ENCODE data around the gene LLPH. TPM values are rescaled to one million over a fixed set of nuclear protein-coding genes. Genes with fewer than 3 reads are reported as not detected.

LLPH gene
- total RNA-seq, 1 experiment from 2014 or later = 45.6 TPM

GRCh38 chr12:66140731-66141130 lies 10.2 kb upstream of the LLPH start:
- H2AFZ ChIP-seq (ENCODE audit: low read depth, low read length, poor library complexity, severe bottlenecking) = no peak overlapping the region
- no peak overlapping the region for H3K4me3 ChIP-seq (replicated peaks in 1 of 2; ENCODE audit: low read depth in 1 of 2, low read length in 2 of 2)
- no peak for DNase-seq (ENCODE audit: low read depth, low spot score)
- BruUV-seq (replicated peaks) = no TSS peak
- no peaks in the 10 kb centered on the region for H4K20me1 ChIP-seq (ENCODE audit: insufficient read depth)
- no peaks in the 10 kb centered on the region for H3K79me2 ChIP-seq (ENCODE audit: insufficient read depth, low read length)
- peaks cover 0 to 8% of the 10 kb centered on the region in 2 experiments; a peak in 2 of 4 replicates for H3K4me1 ChIP-seq (ENCODE audit: control insufficient read depth in 1 of 2, insufficient read depth in 2 of 2, low read length in 2 of 2)
- no peak overlapping the region for H3K9ac ChIP-seq (ENCODE audit: low read length)
- H3K9me2 ChIP-seq (ENCODE audit: insufficient read depth) = no peaks in the 10 kb centered on the region
- no peaks in the 10 kb centered on the region for H3K27me3 ChIP-seq (ENCODE audit: insufficient read depth, low read length)
- no peak for ATAC-seq
- RAD21 ChIA-PET (ENCODE audit: low non-redundant PET in 1 of 2, low total read pairs in 2 of 2, uncharacterized antibody in 2 of 2, unreplicated experiment in 2 of 2) = no interaction called here
- H3K36me3 ChIP-seq (ENCODE audit: control insufficient read depth in 1 of 2, insufficient read depth in 2 of 2, low read length in 2 of 2) = peaks cover 10 to 61% of the 10 kb centered on the region in 2 experiments; a peak in 3 of 4 replicates
- TF ChIP-seq CBX3 (IDR thresholded peaks at IDR 0.05; ENCODE audit: low read depth) (peak; percentile 88), SRF (IDR thresholded peaks at IDR 0.05; ENCODE audit: low read depth) (no peak)
- POLR2A ChIA-PET = no interaction called here
- CTCF ChIA-PET = no interaction called here
- no peak overlapping the region for H3K27ac ChIP-seq (ENCODE audit: low read depth, low read length)
- peaks cover 18 to 26% of the 10 kb centered on the region in 2 experiments; a peak in 2 of 4 replicates for H3K9me3 ChIP-seq (ENCODE audit: control insufficient read depth in 1 of 2, insufficient read depth in 1 of 2, low read depth in 1 of 2, low read length in 2 of 2)
- no peak overlapping the region for H3K4me2 ChIP-seq (ENCODE audit: low read length)
- intact Hi-C loops (cut with micrococcal nuclease) = no loop called here

GRCh38 chr12:66139328-66139727 lies 8.8 kb upstream of the LLPH start:
- DNase-seq (ENCODE audit: low read depth, low spot score) (no peak), ATAC-seq (no peak)
- TF ChIP-seq EZH2 (IDR thresholded peaks at IDR 0.05) = no peak
- TF ChIP-seq ATF3 (IDR thresholded peaks at IDR 0.05) = 0 out of 2 replicates have a peak, but pooled peaks have one; percentile 8
- TF ChIP-seq SP1 (IDR thresholded peaks at IDR 0.05; ENCODE audit: low read depth) = no peak
- RAD21 ChIA-PET (ENCODE audit: low non-redundant PET in 1 of 2, low total read pairs in 2 of 2, uncharacterized antibody in 2 of 2, unreplicated experiment in 2 of 2) = no interaction called here
- peaks cover 18 to 26% of the 10 kb centered on the region in 2 experiments; a peak in 2 of 4 replicates for H3K9me3 ChIP-seq (ENCODE audit: control insufficient read depth in 1 of 2, insufficient read depth in 1 of 2, low read depth in 1 of 2, low read length in 2 of 2)
- BruUV-seq (replicated peaks) = no TSS peak
- intact Hi-C loops (cut with micrococcal nuclease) = no loop called here
- peaks cover 10 to 60% of the 10 kb centered on the region in 2 experiments; a peak in 3 of 4 replicates for H3K36me3 ChIP-seq (ENCODE audit: control insufficient read depth in 1 of 2, insufficient read depth in 2 of 2, low read length in 2 of 2)
- POLR2A ChIA-PET = no interaction called here
- H3K79me2 ChIP-seq (ENCODE audit: insufficient read depth, low read length) = no peaks in the 10 kb centered on the region
- CTCF ChIA-PET = no interaction called here
- no peaks in the 10 kb centered on the region for H3K27me3 ChIP-seq (ENCODE audit: insufficient read depth, low read length)
- H2AFZ ChIP-seq (ENCODE audit: low read depth, low read length, poor library complexity, severe bottlenecking) = no peak overlapping the region
- H3K4me1 ChIP-seq (ENCODE audit: control insufficient read depth in 1 of 2, insufficient read depth in 2 of 2, low read length in 2 of 2) = no peaks in the 10 kb centered on the region
- H3K4me3 ChIP-seq (replicated peaks in 1 of 2; ENCODE audit: low read depth in 1 of 2, low read length in 2 of 2) = no peak overlapping the region
- no peak overlapping the region for H3K4me2 ChIP-seq (ENCODE audit: low read length)
- no peak overlapping the region for H3K27ac ChIP-seq (ENCODE audit: low read depth, low read length)
- H3K9me2 ChIP-seq (ENCODE audit: insufficient read depth) = no peaks in the 10 kb centered on the region
- H4K20me1 ChIP-seq (ENCODE audit: insufficient read depth) = no peaks in the 10 kb centered on the region
- no peak overlapping the region for H3K9ac ChIP-seq (ENCODE audit: low read length)

All from HCT116 (cell line).